HEK293 (cell line): ENCODE measurements around the gene PMS1.

Experiments used
- CTCF ChIA-PET: fragments of 350-600 bp; formaldehyde crosslinking; extraction: SDS; loops from one replicate; lab custom pipeline; 2021; ENCODE audit warnings: antibody characterized with exemption; lab: Yijun Ruan, JAX
- POLR2A ChIA-PET: fragments of 300-600 bp; formaldehyde crosslinking; extraction: SDS; loops from one replicate; lab custom pipeline; 2020; ENCODE audit warnings: antibody characterized with exemption, inconsistent platforms; lab: Yijun Ruan, JAX
- H3K27ac ChIP-seq: fragments of 200-500 bp; sonication (Bioruptor generic); 2 replicates; pipeline ENCODE4 v1.5.1; 2014; ENCODE audit warnings: low read depth, low read length, control low read depth, inconsistent platforms; ENCODE audit errors: extremely low read depth
- H3K36me3 ChIP-seq, 2 experiments: fragments of 200-500 bp in 1 of 2; sonication (Bioruptor generic) in 1 of 2; 1 replicate in 1 of 2; 2 replicates in 1 of 2; pipeline ENCODE4 v1.5.1; 2014 to 2017; ENCODE audit warnings: inconsistent platforms in 2 of 2, low read length in 2 of 2; ENCODE audit not compliant: control insufficient read depth in 2 of 2, insufficient read depth in 1 of 2
- H3K4me1 ChIP-seq: fragments of 200-500 bp; sonication (Bioruptor generic); 2 replicates; pipeline ENCODE4 v1.5.1; 2014; ENCODE audit warnings: mild to moderate bottlenecking, low read length, inconsistent platforms; ENCODE audit not compliant: control insufficient read depth, insufficient read depth
- H3K4me3 ChIP-seq: 2 replicates; pipeline ENCODE4 v1.5.1; 2011; ENCODE audit warnings: low read depth, mild to moderate bottlenecking, control low read depth, low read length, moderate library complexity
- H3K9me3 ChIP-seq: fragments of 200-500 bp; sonication (Bioruptor generic); 2 replicates; pipeline ENCODE4 v1.5.1; 2014; ENCODE audit warnings: low read depth, low read length, inconsistent platforms; ENCODE audit not compliant: control insufficient read depth, insufficient read depth
- HOXA7 ChIP-seq: sonication (generic); formaldehyde crosslinking; IDR thresholded peaks from 2 replicates; pipeline ENCODE4 v1.8.1; 2022; ENCODE audit warnings: missing genetic modification reagents, borderline replicate concordance
- KLF10 ChIP-seq: fragments of 450-650 bp; IDR thresholded peaks from 2 replicates; pipeline ENCODE4 v1.5.1; 2018; ENCODE audit warnings: missing biosample characterization, mild to moderate bottlenecking, missing genetic modification characterization
- YY2 ChIP-seq: fragments of 450-650 bp; formaldehyde crosslinking; IDR thresholded peaks from 2 replicates; pipeline ENCODE4 v1.5.1; 2016; ENCODE audit warnings: missing biosample characterization, missing genetic modification characterization
- ZBTB10 ChIP-seq: fragments of 450-650 bp; formaldehyde crosslinking; IDR thresholded peaks from 2 replicates; pipeline ENCODE4 v1.5.1; 2016; ENCODE audit warnings: missing biosample characterization, missing genetic modification characterization
- ZNF10 ChIP-seq: fragments of 450-650 bp; formaldehyde crosslinking; IDR thresholded peaks from 2 replicates; pipeline ENCODE4 v1.5.1; 2017; ENCODE audit warnings: missing biosample characterization, missing genetic modification characterization
- ZNF148 ChIP-seq: fragments of 450-650 bp; formaldehyde crosslinking; IDR thresholded peaks from 2 replicates; pipeline ENCODE4 v1.5.0; 2017; ENCODE audit warnings: missing biosample characterization, missing genetic modification characterization, borderline replicate concordance
- ZNF155 ChIP-seq: fragments of 450-650 bp; formaldehyde crosslinking; IDR thresholded peaks from 2 replicates; pipeline ENCODE4 v1.5.1; 2016; ENCODE audit warnings: missing biosample characterization, missing genetic modification characterization
- ZNF169 ChIP-seq: fragments of 450-650 bp; formaldehyde crosslinking; IDR thresholded peaks from 2 replicates; pipeline ENCODE4 v1.5.1; 2016; ENCODE audit warnings: missing biosample characterization, missing genetic modification characterization
- ZNF24 ChIP-seq: fragments of 450-650 bp; formaldehyde crosslinking; IDR thresholded peaks from 2 replicates; pipeline ENCODE4 v1.5.1; 2016; ENCODE audit warnings: missing biosample characterization, missing genetic modification characterization
- ZNF510 ChIP-seq: fragments of 450-650 bp; formaldehyde crosslinking; IDR thresholded peaks from 2 replicates; pipeline ENCODE4 v1.5.1; 2018; ENCODE audit warnings: mild to moderate bottlenecking, missing genetic modification characterization, missing biosample characterization; ENCODE audit not compliant: insufficient replicate concordance
- ZNF561 ChIP-seq: fragments of 450-650 bp; IDR thresholded peaks from 2 replicates; pipeline ENCODE4 v1.5.1; 2018; ENCODE audit warnings: missing biosample characterization, missing genetic modification characterization, borderline replicate concordance
- ZNF585B ChIP-seq: fragments of 450-650 bp; formaldehyde crosslinking; IDR thresholded peaks from 2 replicates; pipeline ENCODE4 v1.5.1; 2016; ENCODE audit warnings: missing biosample characterization, missing genetic modification characterization
- ZNF629 ChIP-seq: fragments of 450-650 bp; formaldehyde crosslinking; IDR thresholded peaks from 2 replicates; pipeline ENCODE4 v1.5.1; 2017; ENCODE audit warnings: missing biosample characterization, missing genetic modification characterization
- ZSCAN23 ChIP-seq: fragments of 450-650 bp; formaldehyde crosslinking; IDR thresholded peaks from 2 replicates; pipeline ENCODE4 v1.5.1; 2016; ENCODE audit warnings: missing biosample characterization, missing genetic modification characterization

The PMS1 gene

DNA sequence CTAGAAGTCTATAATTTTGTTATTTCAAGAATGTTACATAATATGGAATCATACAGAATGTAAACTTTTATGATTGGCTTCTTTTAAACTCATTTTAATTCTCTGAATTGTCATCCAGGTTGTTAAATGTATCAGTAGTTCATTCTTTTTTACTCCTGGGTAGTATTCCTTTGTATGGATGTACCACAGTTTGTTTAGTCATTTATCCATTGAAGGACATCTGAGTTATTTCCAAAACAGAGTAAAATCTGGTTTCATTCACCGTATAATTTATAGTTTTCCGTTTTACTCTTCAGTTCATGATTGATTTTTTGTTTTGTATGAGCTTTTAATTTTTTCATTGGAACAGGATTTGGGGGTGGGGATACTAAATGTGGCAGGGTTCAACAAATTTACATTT lies 132.4 kb downstream of the PMS1 start:
- Histone ChIP-seq H3K4me1 (no peaks in the 10 kb centered on the region), H3K27ac (no peak overlapping the region), H3K4me3 (no peak overlapping the region), H3K36me3 (no peaks in the 10 kb centered on the region), H3K9me3 (no peaks in the 10 kb centered on the region)
- CTCF ChIA-PET, result no interaction called here
- TF ChIP-seq ZNF629 (tag by site-specific recombination) (no peak), ZNF10 (tag by site-specific recombination) (no peak), ZBTB10 (tag by site-specific recombination) (no peak), ZNF148 (tag by site-specific recombination) (no peak), ZSCAN23 (tag by site-specific recombination) (no peak), ZNF155 (tag by site-specific recombination) (no peak), ZNF561 (tag by site-specific recombination) (no peak), YY2 (tag by site-specific recombination) (no peak), ZNF24 (tag by site-specific recombination) (no peak), ZNF169 (no peak), ZNF510 (no peak), KLF10 (tag by site-specific recombination) (no peak), HOXA7 (CRISPR knock-in tag) (no peak), ZNF585B (tag by site-specific recombination) (no peak)
- POLR2A ChIA-PET, result no interaction called here
